Panc1 (cell line): Measurements from ENCODE around the gene GCNT3. TPM values are rescaled to one million over a fixed set of nuclear protein-coding genes. Genes with fewer than 3 reads are reported as not detected.
"Not testable (repeated sequence)": the region's sequence is repeated elsewhere in the genome, so short reads cannot be mapped to it uniquely, and the experiment has no call there.

Experiments
- ATAC-seq: fragments of 200-7000 bp; cut with Tn5 transposase; 2 replicates; pipeline ENCODE4 v1.9.1; 2020; ENCODE audit warnings: mild to moderate bottlenecking, moderate library complexity
- BruUV-seq: library from RNA; stranded (reverse); fragments of 400-500 nt; replicated peaks from 2 replicates; lab custom pipeline; 2021; lab: Mats Ljungman, UMichigan
- CTCF ChIA-PET: fragments of 300-600 bp; sonication (Branson Sonifier 250); formaldehyde crosslinking; loops from one replicate; lab custom pipeline; 2022; ENCODE audit warnings: antibody characterized with exemption; lab: Charles Lee
- POLR2A ChIA-PET: fragments of 300-600 bp; sonication (Branson Sonifier 250); formaldehyde crosslinking; loops from one replicate; lab custom pipeline; 2022; ENCODE audit warnings: antibody characterized with exemption; lab: Charles Lee
- DNase-seq: peaks from one replicate; pipeline ENCODE4 v3.0.0-alpha.2; 2010; ENCODE audit warnings: low read depth, low spot score
- H3K27ac ChIP-seq: 2 replicates; pipeline ENCODE4 v1.5.1; 2011; ENCODE audit warnings: mild to moderate bottlenecking, low read length, inconsistent platforms
- H3K27me3 ChIP-seq: fragments of 200-500 bp; sonication (Bioruptor generic); 2 replicates; pipeline ENCODE4 v1.6.0; 2014; ENCODE audit warnings: low read length, inconsistent platforms; ENCODE audit not compliant: control insufficient read depth, insufficient read depth
- H3K36me3 ChIP-seq: fragments of 200-500 bp; sonication (Bioruptor generic); 2 replicates; pipeline ENCODE4 v1.5.1; 2014; ENCODE audit warnings: inconsistent platforms, mild to moderate bottlenecking, low read length, moderate library complexity; ENCODE audit not compliant: control insufficient read depth, insufficient read depth
- H3K4me1 ChIP-seq: 2 replicates; pipeline ENCODE4 v1.5.1; 2011; ENCODE audit warnings: inconsistent platforms, mild to moderate bottlenecking, low read length, moderate library complexity; ENCODE audit not compliant: control insufficient read depth, insufficient read depth
- H3K4me3 ChIP-seq, 2 experiments: 2 replicates each; pipeline ENCODE4 v1.5.1; 2011 to 2012; ENCODE audit warnings: low read depth in 2 of 2, low read length in 2 of 2, mild to moderate bottlenecking in 2 of 2, inconsistent platforms in 1 of 2, moderate library complexity in 1 of 2
- H3K9me3 ChIP-seq: fragments of 200-500 bp; sonication (Bioruptor generic); 2 replicates; pipeline ENCODE4 v1.5.1; 2014; ENCODE audit warnings: low read depth, mild to moderate bottlenecking, inconsistent platforms, low read length, moderate library complexity; ENCODE audit not compliant: control insufficient read depth, insufficient read depth
- CTCF ChIP-seq: fragments of 450-650 bp; IDR thresholded peaks from 2 replicates; pipeline ENCODE4 v1.5.1; 2017; ENCODE audit warnings: mild to moderate bottlenecking
- POLR2AphosphoS5 ChIP-seq: IDR thresholded peaks from 2 replicates; pipeline ENCODE4 v1.6.1; 2012; ENCODE audit warnings: mild to moderate bottlenecking, low read depth, low read length, moderate library complexity
- SIN3A ChIP-seq: IDR thresholded peaks from 2 replicates; pipeline ENCODE4 v1.6.1; 2012; ENCODE audit warnings: low read depth, mild to moderate bottlenecking, low read length, moderate library complexity, borderline replicate concordance; ENCODE audit not compliant: insufficient read depth
- TCF7L2 ChIP-seq: IDR thresholded peaks from 2 replicates; pipeline ENCODE4 v1.6.1; 2011; ENCODE audit warnings: mild to moderate bottlenecking, low read depth, low read length, inconsistent platforms
- in situ Hi-C: cut with HindIII; loops from 2 replicates; pipeline ENCODE4 v1.10.0; 2016; ENCODE audit warnings: low sequenced_read_pairs, low pct_unique_long_range_greater_than_20kb
- intact Hi-C: fragments of 100-400 bp; cut with micrococcal nuclease; formaldehyde crosslinking; loops from one replicate; pipeline ENCODE4 v1.10.0; 2022; ENCODE audit not compliant: unreplicated experiment
- total RNA-seq: library from RNA; stranded (reverse); gene quantifications from one replicate; pipeline ENCODE4 v1.2.1, GENCODE V29; 2021; ENCODE audit not compliant: unreplicated experiment
- TF ChIP-seq, protein P1 (sequence below), 2 experiments: IDR thresholded peaks; 2 replicates each; pipeline ENCODE4 v1.6.1; 2011 to 2012; ENCODE audit warnings: low read depth in 2 of 2, control low read depth in 1 of 2, low read length in 1 of 2, mild to moderate bottlenecking in 1 of 2, moderate library complexity in 1 of 2; ENCODE audit not compliant: insufficient read depth in 1 of 2

The GCNT3 gene
- total RNA-seq, 1 experiment from 2014 or later = not detected

- ATAC-seq = no peak
- Histone ChIP-seq H3K9me3 (no peaks in the 10 kb centered on the region), H3K27me3 (no peaks in the 10 kb centered on the region), H3K4me1 (peaks cover 6% of the 10 kb centered on the region; the same call in 1 of the 2 replicates), H3K4me3 (no peak overlapping the region), H3K36me3 (peaks cover 31% of the 10 kb centered on the region), H3K27ac (no peak overlapping the region)
- TF ChIP-seq CTCF (no peak), TCF7L2 (no peak), SIN3A (no peak), POLR2AphosphoS5 (no peak)
- TF ChIP-seq, protein P1, sequence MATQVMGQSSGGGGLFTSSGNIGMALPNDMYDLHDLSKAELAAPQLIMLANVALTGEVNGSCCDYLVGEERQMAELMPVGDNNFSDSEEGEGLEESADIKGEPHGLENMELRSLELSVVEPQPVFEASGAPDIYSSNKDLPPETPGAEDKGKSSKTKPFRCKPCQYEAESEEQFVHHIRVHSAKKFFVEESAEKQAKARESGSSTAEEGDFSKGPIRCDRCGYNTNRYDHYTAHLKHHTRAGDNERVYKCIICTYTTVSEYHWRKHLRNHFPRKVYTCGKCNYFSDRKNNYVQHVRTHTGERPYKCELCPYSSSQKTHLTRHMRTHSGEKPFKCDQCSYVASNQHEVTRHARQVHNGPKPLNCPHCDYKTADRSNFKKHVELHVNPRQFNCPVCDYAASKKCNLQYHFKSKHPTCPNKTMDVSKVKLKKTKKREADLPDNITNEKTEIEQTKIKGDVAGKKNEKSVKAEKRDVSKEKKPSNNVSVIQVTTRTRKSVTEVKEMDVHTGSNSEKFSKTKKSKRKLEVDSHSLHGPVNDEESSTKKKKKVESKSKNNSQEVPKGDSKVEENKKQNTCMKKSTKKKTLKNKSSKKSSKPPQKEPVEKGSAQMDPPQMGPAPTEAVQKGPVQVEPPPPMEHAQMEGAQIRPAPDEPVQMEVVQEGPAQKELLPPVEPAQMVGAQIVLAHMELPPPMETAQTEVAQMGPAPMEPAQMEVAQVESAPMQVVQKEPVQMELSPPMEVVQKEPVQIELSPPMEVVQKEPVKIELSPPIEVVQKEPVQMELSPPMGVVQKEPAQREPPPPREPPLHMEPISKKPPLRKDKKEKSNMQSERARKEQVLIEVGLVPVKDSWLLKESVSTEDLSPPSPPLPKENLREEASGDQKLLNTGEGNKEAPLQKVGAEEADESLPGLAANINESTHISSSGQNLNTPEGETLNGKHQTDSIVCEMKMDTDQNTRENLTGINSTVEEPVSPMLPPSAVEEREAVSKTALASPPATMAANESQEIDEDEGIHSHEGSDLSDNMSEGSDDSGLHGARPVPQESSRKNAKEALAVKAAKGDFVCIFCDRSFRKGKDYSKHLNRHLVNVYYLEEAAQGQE (IDR thresholded peaks at IDR 0.05; ENCODE audit: insufficient read depth in 1 of 2, low read depth in 2 of 2, low read length in 1 of 2) = no peak
- DNase-seq = no peak
- intact Hi-C loops = no loop called here
- ChIA-PET POLR2A (no interaction called here), CTCF (no interaction called here)
- no TSS peak for BruUV-seq
- in situ Hi-C loops = no loop called here
These were observed 33.2 kb downstream of the GCNT3 start for GRCh38 chr15:59644756-59645155.

- peaks cover 38% of the 10 kb centered on the region for H3K36me3 ChIP-seq
- H3K4me1 ChIP-seq = peaks cover 14% of the 10 kb centered on the region
- intact Hi-C loops, in situ Hi-C loops, CTCF ChIA-PET, H3K27ac ChIP-seq, DNase-seq, H3K27me3 ChIP-seq, H3K9me3 ChIP-seq, BruUV-seq, ATAC-seq, H3K4me3 ChIP-seq, POLR2A ChIA-PET: not testable (repeated sequence)
These were observed 34.2 kb downstream of the GCNT3 start for GRCh38 chr15:59645812-59646211.

- ChIA-PET CTCF (interaction anchor here (1.3 kb wide), 1 partner anchor 114 kb away, joined by 3 read pairs; no protein-coding TSS in a partner anchor), POLR2A (no interaction called here)
- ATAC-seq = no peak
- TF ChIP-seq SIN3A = no peak
- TF ChIP-seq, protein P1 (IDR thresholded peaks at IDR 0.05; ENCODE audit: insufficient read depth in 1 of 2, low read depth in 2 of 2, low read length in 1 of 2) = no peak
- TF ChIP-seq TCF7L2 = no peak
- TF ChIP-seq POLR2AphosphoS5 = no peak
- TF ChIP-seq CTCF = no peak
- in situ Hi-C loops = no loop called here
- Histone ChIP-seq H3K27ac (no peak overlapping the region), H3K27me3 (no peaks in the 10 kb centered on the region), H3K4me3 (no peak overlapping the region), H3K9me3 (no peaks in the 10 kb centered on the region), H3K4me1 (peaks cover 14% of the 10 kb centered on the region), H3K36me3 (peaks cover 37% of the 10 kb centered on the region)
- intact Hi-C loops = no loop called here
- BruUV-seq = no TSS peak
- DNase-seq = no peak
These were observed 34.7 kb downstream of the GCNT3 start for GRCh38 chr15:59646277-59646676.
